ENCODE measurements around the gene HNRNPAB. TPM values are rescaled to one million over a fixed set of nuclear protein-coding genes. Genes with fewer than 3 reads are reported as not detected.
A peak's percentile ranks its signal among the peaks of the same experiment; 100 is the strongest.

Gene HNRNPAB
- total and polyA plus RNA-seq, 9 of the 15 experiments (the other 6 are each of a cell fraction or from before 2014, with no cell fraction given) = 34.6 to 425 (median 236) TPM

DNA sequence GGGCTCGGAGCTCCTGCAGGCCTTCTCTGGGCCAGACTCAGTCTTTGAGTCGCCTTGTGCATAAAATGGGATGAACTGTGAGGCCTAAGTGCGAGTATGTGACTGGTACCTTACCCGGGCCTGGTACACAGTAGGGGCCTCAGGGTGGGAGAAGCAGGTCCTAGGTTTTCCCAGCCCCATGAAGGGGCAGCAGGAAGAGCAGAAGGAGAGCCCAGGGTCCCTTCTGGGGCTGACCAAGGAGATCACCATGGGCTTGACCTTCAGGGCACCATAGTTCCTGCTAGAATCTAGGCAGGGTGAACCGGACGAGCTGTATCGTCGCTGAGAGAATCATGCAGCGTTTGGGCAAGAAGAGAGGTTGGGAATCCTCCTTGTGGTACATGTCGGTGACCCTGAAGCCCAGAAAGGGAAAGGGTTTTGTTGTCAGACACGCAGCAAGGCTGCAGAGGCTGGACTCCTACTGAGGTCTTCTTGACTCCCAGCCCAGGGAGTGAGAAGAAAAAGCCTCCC, 28.6 kb downstream of the HNRNPAB start:
- 55% methylated on average over 11 of the region's 11 CpGs for WGBS (ENCODE audit: insufficient coverage, low coverage, missing lambda C conversion rate)
- peak overlapping the region; percentile 98 for H3K4me2 ChIP-seq (ENCODE audit: insufficient read depth, low read length)
- no peak for DNase-seq (ENCODE audit: extremely low read depth in 1 of 4, low spot score in 3 of 4)
- H3K27ac ChIP-seq (ENCODE audit: extremely low read depth, low read depth, low read length) = peak overlapping the region; percentile 87
- in situ Hi-C loops (cut with MboI) = no loop called here
- peaks cover 35% of the 10 kb centered on the region for H3K79me2 ChIP-seq (ENCODE audit: control insufficient read depth, insufficient read depth, low read length)
- no peak for FAIRE-seq
- peak overlapping the region; percentile 87 to 98 for H3K9ac ChIP-seq (ENCODE audit: insufficient read depth in 1 of 2, low read depth in 2 of 2, low read length in 2 of 2)
- H3K27me3 ChIP-seq (ENCODE audit: control insufficient read depth in 2 of 2, insufficient read depth in 2 of 2, low read length in 2 of 2) = no peaks in the 10 kb centered on the region
- BruUV-seq (replicated peaks) = TSS peak; percentile 60
- H4K20me1 ChIP-seq (replicated peaks; ENCODE audit: control insufficient read depth, insufficient read depth, low read length) = no peaks in the 10 kb centered on the region
- H3K4me1 ChIP-seq (replicated peaks in 1 of 2; ENCODE audit: control insufficient read depth in 2 of 2, insufficient read depth in 2 of 2, low read length in 2 of 2) = peaks cover 38 to 46% of the 10 kb centered on the region in 2 experiments
- POLR2A ChIA-PET = interaction anchor here (0.8 to 13.2 kb wide), 4 partner anchors 11 to 29 kb away, joined by 3 to 162 read pairs (median 11); partner anchors contain the start of gene HNRNPAB
- ATAC-seq = no peak
- H3K36me3 ChIP-seq (ENCODE audit: control insufficient read depth, insufficient read depth, low read length) = peaks cover 33% of the 10 kb centered on the region
- peak overlapping the region; percentile 93 for H3K4me3 ChIP-seq
- H3K9me3 ChIP-seq (replicated peaks; ENCODE audit: control insufficient read depth, insufficient read depth, low read depth, low read length) = no peaks in the 10 kb centered on the region
- no peaks in the 10 kb centered on the region for H3K9me1 ChIP-seq (ENCODE audit: control insufficient read depth, insufficient read depth, low read length)
- intact Hi-C loops (cut with micrococcal nuclease) = no loop called here
- CTCF ChIA-PET (ENCODE audit: low intra/inter-chr PET ratio) = no interaction called here
- peak overlapping the region; percentile 97 for H2AFZ ChIP-seq (ENCODE audit: low read depth, low read length)
- TF ChIP-seq CHD2 (IDR thresholded peaks at IDR 0.05; ENCODE audit: low read depth, low read length) (no peak), ETS2 (tag; IDR thresholded peaks at IDR 0.05; ENCODE audit: borderline replicate concordance, poor library complexity, severe bottlenecking) (no peak), DDX20 (tag; IDR thresholded peaks at IDR 0.05; ENCODE audit: low read depth) (no peak), ESRRA (IDR thresholded peaks at IDR 0.05; ENCODE audit: borderline replicate concordance, low read depth) (peak; percentile 37; the same call in 1 of the 2 replicates), CEBPG (CRISPR knock-in tag; IDR thresholded peaks at IDR 0.05) (no peak), CEBPG (tag; conservative IDR thresholded peaks at IDR 0.05 in 1 of 2, IDR thresholded peaks at IDR 0.05 in 1 of 2) (no peak), ZNF766 (CRISPR knock-in tag; conservative IDR thresholded peaks at IDR 0.05) (no peak), EGR1 (conservative IDR thresholded peaks at IDR 0.05) (no peak), NRF1 (conservative IDR thresholded peaks at IDR 0.05 in 1 of 2, IDR thresholded peaks at IDR 0.05 in 1 of 2) (no peak), FOXP1 (CRISPR knock-in tag; IDR thresholded peaks at IDR 0.05) (no peak), EZH2 (IDR thresholded peaks at IDR 0.05; ENCODE audit: borderline replicate concordance, low read depth, low read length) (no peak), GABPA (tag; conservative IDR thresholded peaks at IDR 0.05; ENCODE audit: low read depth) (peak; percentile 44), RFX1 (IDR thresholded peaks at IDR 0.05) (no peak)
- TF ChIP-seq, protein P1, sequence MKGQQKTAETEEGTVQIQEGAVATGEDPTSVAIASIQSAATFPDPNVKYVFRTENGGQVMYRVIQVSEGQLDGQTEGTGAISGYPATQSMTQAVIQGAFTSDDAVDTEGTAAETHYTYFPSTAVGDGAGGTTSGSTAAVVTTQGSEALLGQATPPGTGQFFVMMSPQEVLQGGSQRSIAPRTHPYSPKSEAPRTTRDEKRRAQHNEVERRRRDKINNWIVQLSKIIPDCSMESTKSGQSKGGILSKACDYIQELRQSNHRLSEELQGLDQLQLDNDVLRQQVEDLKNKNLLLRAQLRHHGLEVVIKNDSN (CRISPR knock-in tag; IDR thresholded peaks at IDR 0.05) = no peak
- TF ChIP-seq, protein P2, sequence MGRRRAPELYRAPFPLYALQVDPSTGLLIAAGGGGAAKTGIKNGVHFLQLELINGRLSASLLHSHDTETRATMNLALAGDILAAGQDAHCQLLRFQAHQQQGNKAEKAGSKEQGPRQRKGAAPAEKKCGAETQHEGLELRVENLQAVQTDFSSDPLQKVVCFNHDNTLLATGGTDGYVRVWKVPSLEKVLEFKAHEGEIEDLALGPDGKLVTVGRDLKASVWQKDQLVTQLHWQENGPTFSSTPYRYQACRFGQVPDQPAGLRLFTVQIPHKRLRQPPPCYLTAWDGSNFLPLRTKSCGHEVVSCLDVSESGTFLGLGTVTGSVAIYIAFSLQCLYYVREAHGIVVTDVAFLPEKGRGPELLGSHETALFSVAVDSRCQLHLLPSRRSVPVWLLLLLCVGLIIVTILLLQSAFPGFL (CRISPR knock-in tag; IDR thresholded peaks at IDR 0.05) = no peak
- TF ChIP-seq, protein P3, sequence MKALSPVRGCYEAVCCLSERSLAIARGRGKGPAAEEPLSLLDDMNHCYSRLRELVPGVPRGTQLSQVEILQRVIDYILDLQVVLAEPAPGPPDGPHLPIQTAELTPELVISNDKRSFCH (CRISPR knock-in tag; IDR thresholded peaks at IDR 0.05) = no peak
- TF ChIP-seq, protein P3 (tag; IDR thresholded peaks at IDR 0.05) = 0 out of 2 replicates have a peak, but pooled peaks have one; percentile 29
- TF ChIP-seq, protein P4, sequence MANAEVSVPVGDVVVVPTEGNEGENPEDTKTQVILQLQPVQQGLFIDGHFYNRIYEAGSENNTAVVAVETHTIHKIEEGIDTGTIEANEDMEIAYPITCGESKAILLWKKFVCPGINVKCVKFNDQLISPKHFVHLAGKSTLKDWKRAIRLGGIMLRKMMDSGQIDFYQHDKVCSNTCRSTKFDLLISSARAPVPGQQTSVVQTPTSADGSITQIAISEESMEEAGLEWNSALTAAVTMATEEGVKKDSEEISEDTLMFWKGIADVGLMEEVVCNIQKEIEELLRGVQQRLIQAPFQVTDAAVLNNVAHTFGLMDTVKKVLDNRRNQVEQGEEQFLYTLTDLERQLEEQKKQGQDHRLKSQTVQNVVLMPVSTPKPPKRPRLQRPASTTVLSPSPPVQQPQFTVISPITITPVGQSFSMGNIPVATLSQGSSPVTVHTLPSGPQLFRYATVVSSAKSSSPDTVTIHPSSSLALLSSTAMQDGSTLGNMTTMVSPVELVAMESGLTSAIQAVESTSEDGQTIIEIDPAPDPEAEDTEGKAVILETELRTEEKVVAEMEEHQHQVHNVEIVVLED (CRISPR knock-in tag; IDR thresholded peaks at IDR 0.05) = no peak

Measured in K562 (cell line).